GM23338 (cell line): Measurements from ENCODE around the gene RASA3. TPM values are rescaled to one million over a fixed set of nuclear protein-coding genes. Genes with fewer than 3 reads are reported as not detected.

Source experiments
- ATAC-seq: fragments of 200-7000 bp; cut with Tn5 transposase; 3 replicates; pipeline ENCODE4 v1.9.1; 2020
- DNase-seq: peaks from one replicate; pipeline ENCODE4 v3.0.0-alpha.2; 2015; ENCODE audit warnings: low spot score
- H2AFZ ChIP-seq: fragments of 200-600 bp; sonication (generic); 2 replicates; pipeline ENCODE4 v1.8.0; 2016; ENCODE audit warnings: antibody characterized with exemption, mild to moderate bottlenecking, moderate library complexity
- H3F3A ChIP-seq: fragments of 200-600 bp; sonication (generic); replicated peaks from 2 replicates; pipeline ENCODE4 v1.8.0; 2017; ENCODE audit warnings: antibody characterized with exemption, mixed run types, low read depth
- H3K27ac ChIP-seq: fragments of 200-600 bp; sonication (generic); 2 replicates; pipeline ENCODE4 v1.6.1; 2016; ENCODE audit warnings: low read depth
- H3K27me3 ChIP-seq: fragments of 200-600 bp; sonication (generic); 2 replicates; pipeline ENCODE4 v1.8.0; 2016; ENCODE audit warnings: mild to moderate bottlenecking, mixed run types, moderate library complexity; ENCODE audit not compliant: insufficient read depth
- H3K36me3 ChIP-seq: fragments of 200-600 bp; sonication (generic); 2 replicates; pipeline ENCODE4 v1.8.0; 2016; ENCODE audit warnings: mild to moderate bottlenecking; ENCODE audit not compliant: insufficient read depth
- H3K4me1 ChIP-seq: fragments of 200-600 bp; sonication (generic); 2 replicates; pipeline ENCODE4 v1.8.0; 2016; ENCODE audit warnings: mild to moderate bottlenecking, moderate library complexity; ENCODE audit not compliant: insufficient read depth
- H3K4me2 ChIP-seq: fragments of 200-600 bp; sonication (generic); 2 replicates; pipeline ENCODE4 v1.7.1; 2017; ENCODE audit warnings: mixed run types
- H3K4me3 ChIP-seq: fragments of 200-600 bp; sonication (generic); 2 replicates; pipeline ENCODE4 v1.6.1; 2016; ENCODE audit warnings: mixed run types
- H3K79me2 ChIP-seq: fragments of 200-600 bp; sonication (generic); replicated peaks from 2 replicates; pipeline ENCODE4 v1.8.0; 2017; ENCODE audit warnings: mild to moderate bottlenecking; ENCODE audit not compliant: insufficient read depth
- H3K9me2 ChIP-seq: fragments of 200-600 bp; sonication (generic); 2 replicates; pipeline ENCODE4 v1.8.0; 2017; ENCODE audit not compliant: insufficient read depth
- H4K20me1 ChIP-seq: fragments of 200-600 bp; sonication (generic); replicated peaks from 2 replicates; pipeline ENCODE4 v1.8.0; 2017; ENCODE audit warnings: mild to moderate bottlenecking; ENCODE audit not compliant: insufficient read depth
- H3K27ac Mint-ChIP-seq: 2 replicates; pipeline ENCODE4 v1.8.0; 2020; ENCODE audit warnings: inconsistent platforms, mild to moderate bottlenecking, moderate library complexity, mixed read lengths
- H3K27me3 Mint-ChIP-seq: 3 replicates; pipeline ENCODE4 v1.8.0; 2022; ENCODE audit warnings: low read depth, mild to moderate bottlenecking, moderate library complexity, mixed read lengths, inconsistent platforms; ENCODE audit not compliant: insufficient read depth, poor library complexity
- H3K36me3 Mint-ChIP-seq: 3 replicates; pipeline ENCODE4 v1.8.0; 2021; ENCODE audit warnings: low read depth, mild to moderate bottlenecking, inconsistent platforms, moderate library complexity, mixed read lengths
- H3K4me1 Mint-ChIP-seq: 3 replicates; pipeline ENCODE4 v1.8.0; 2020; ENCODE audit warnings: mild to moderate bottlenecking, inconsistent platforms, mixed read lengths
- H3K4me3 Mint-ChIP-seq: 3 replicates; pipeline ENCODE4 v1.8.0; 2021; ENCODE audit warnings: moderate library complexity, mild to moderate bottlenecking, inconsistent platforms, mixed read lengths
- H3K9me3 Mint-ChIP-seq: 3 replicates; pipeline ENCODE4 v1.8.0; 2020; ENCODE audit warnings: moderate library complexity, mild to moderate bottlenecking, inconsistent platforms, mixed read lengths
- CREB1 ChIP-seq: fragments of 250-450 bp; sonication (Bioruptor Pico); IDR thresholded peaks from 2 replicates; pipeline ENCODE4 v1.5.0; 2020; ENCODE audit warnings: low read depth, mild to moderate bottlenecking, moderate library complexity
- EZH2 ChIP-seq: fragments of 200-600 bp; sonication (generic); IDR thresholded peaks from one replicate; pipeline ENCODE4 v1.8.0; 2017; ENCODE audit warnings: antibody characterized with exemption, mild to moderate bottlenecking, low read depth; ENCODE audit not compliant: unreplicated experiment
- EZH2phosphoT487 ChIP-seq: fragments of 200-600 bp; sonication (generic); IDR thresholded peaks from one replicate; pipeline ENCODE4 v1.8.1; 2018; ENCODE audit warnings: antibody characterized with exemption; ENCODE audit not compliant: unreplicated experiment
- JUNB ChIP-seq: IDR thresholded peaks from one replicate; pipeline ENCODE4 v1.6.1; 2016; ENCODE audit warnings: antibody characterized with exemption; ENCODE audit not compliant: unreplicated experiment
- NANOG ChIP-seq: IDR thresholded peaks from 2 replicates; pipeline ENCODE4 v1.6.1; 2016; ENCODE audit warnings: antibody characterized with exemption, borderline replicate concordance
- POLR2AphosphoS5 ChIP-seq: IDR thresholded peaks from 2 replicates; pipeline ENCODE4 v1.6.1; 2016; ENCODE audit warnings: antibody characterized with exemption, low read depth
- STAT1 ChIP-seq: IDR thresholded peaks from one replicate; pipeline ENCODE4 v1.6.1; 2016; ENCODE audit warnings: antibody characterized with exemption; ENCODE audit not compliant: unreplicated experiment
- ZNF114 ChIP-seq: fragments of 250-450 bp; sonication (Bioruptor Pico); IDR thresholded peaks from 2 replicates; pipeline ENCODE4 v1.5.0; 2020; ENCODE audit warnings: mild to moderate bottlenecking, moderate library complexity
- ZNF331 ChIP-seq: fragments of 250-450 bp; sonication (Bioruptor Pico); IDR thresholded peaks from 2 replicates; pipeline ENCODE4 v1.5.0; 2020; ENCODE audit warnings: low read depth, mild to moderate bottlenecking, moderate library complexity
- polyA plus RNA-seq: library from polyadenylated mRNA; unstranded; fragments of >200 nt; fragmentation: Nextera tagmentation; extraction: Ambion mirVana; gene quantifications from 2 replicates; pipeline ENCODE4 v1.2.1, GENCODE V29; 2016
- total RNA-seq: library from RNA; depleted of rRNA; stranded (reverse); fragments of >200 nt; shearing (Covaris generic); gene quantifications from 2 replicates; pipeline ENCODE4 v1.2.3, GENCODE V29; 2014
- TF ChIP-seq, protein P1 (sequence below): fragments of 250-450 bp; sonication (Bioruptor Pico); IDR thresholded peaks from 2 replicates; pipeline ENCODE4 v1.5.0; 2020; ENCODE audit warnings: mild to moderate bottlenecking, moderate library complexity
- TF ChIP-seq, protein P2 (sequence below): IDR thresholded peaks from 2 replicates; pipeline ENCODE4 v1.6.1; 2016; ENCODE audit warnings: antibody characterized with exemption
- TF ChIP-seq, protein P3 (sequence below), 2 experiments: fragments of 200-600 bp in 1 of 2; sonication (generic) in 1 of 2; conservative IDR thresholded peaks; 2 replicates each; pipeline versions ENCODE4 v1.5.1 to v1.6.1; 2016 to 2017; ENCODE audit warnings: antibody characterized with exemption in 2 of 2, low read depth in 2 of 2, mild to moderate bottlenecking in 2 of 2, moderate library complexity in 1 of 2
- TF ChIP-seq, protein P4 (sequence below): IDR thresholded peaks from one replicate; pipeline ENCODE4 v1.6.1; 2018; ENCODE audit warnings: antibody characterized with exemption; ENCODE audit not compliant: unreplicated experiment

The RASA3 gene
- total and polyA plus RNA-seq, 2 experiments from 2014 or later, result 11.2 to 20.7 TPM

DNA sequence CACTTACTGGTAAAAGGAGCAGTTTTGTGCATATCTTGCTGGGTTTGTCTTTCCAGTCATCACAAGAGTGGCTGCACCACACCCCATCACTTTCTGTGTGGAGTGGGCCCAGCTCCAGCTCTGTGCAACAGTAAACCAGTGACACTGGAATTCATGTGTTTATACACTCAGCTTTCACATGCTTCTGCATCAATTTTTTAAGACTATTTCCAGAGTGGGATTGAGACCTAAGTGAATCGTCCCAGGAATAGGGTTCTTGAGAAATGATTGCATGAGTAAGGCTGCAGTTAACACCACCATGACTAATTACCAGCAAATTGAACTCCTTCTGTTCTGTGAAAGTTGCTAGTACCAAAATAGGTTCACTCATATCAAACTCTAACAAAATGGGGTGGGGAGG is 41.3 kb upstream of the RASA3 start (continued):
- TF ChIP-seq NANOG (no peak), EZH2 (no peak), JUNB (no peak), STAT1 (no peak), ZNF331 (CRISPR knock-in tag) (no peak)
- TF ChIP-seq, protein P1, sequence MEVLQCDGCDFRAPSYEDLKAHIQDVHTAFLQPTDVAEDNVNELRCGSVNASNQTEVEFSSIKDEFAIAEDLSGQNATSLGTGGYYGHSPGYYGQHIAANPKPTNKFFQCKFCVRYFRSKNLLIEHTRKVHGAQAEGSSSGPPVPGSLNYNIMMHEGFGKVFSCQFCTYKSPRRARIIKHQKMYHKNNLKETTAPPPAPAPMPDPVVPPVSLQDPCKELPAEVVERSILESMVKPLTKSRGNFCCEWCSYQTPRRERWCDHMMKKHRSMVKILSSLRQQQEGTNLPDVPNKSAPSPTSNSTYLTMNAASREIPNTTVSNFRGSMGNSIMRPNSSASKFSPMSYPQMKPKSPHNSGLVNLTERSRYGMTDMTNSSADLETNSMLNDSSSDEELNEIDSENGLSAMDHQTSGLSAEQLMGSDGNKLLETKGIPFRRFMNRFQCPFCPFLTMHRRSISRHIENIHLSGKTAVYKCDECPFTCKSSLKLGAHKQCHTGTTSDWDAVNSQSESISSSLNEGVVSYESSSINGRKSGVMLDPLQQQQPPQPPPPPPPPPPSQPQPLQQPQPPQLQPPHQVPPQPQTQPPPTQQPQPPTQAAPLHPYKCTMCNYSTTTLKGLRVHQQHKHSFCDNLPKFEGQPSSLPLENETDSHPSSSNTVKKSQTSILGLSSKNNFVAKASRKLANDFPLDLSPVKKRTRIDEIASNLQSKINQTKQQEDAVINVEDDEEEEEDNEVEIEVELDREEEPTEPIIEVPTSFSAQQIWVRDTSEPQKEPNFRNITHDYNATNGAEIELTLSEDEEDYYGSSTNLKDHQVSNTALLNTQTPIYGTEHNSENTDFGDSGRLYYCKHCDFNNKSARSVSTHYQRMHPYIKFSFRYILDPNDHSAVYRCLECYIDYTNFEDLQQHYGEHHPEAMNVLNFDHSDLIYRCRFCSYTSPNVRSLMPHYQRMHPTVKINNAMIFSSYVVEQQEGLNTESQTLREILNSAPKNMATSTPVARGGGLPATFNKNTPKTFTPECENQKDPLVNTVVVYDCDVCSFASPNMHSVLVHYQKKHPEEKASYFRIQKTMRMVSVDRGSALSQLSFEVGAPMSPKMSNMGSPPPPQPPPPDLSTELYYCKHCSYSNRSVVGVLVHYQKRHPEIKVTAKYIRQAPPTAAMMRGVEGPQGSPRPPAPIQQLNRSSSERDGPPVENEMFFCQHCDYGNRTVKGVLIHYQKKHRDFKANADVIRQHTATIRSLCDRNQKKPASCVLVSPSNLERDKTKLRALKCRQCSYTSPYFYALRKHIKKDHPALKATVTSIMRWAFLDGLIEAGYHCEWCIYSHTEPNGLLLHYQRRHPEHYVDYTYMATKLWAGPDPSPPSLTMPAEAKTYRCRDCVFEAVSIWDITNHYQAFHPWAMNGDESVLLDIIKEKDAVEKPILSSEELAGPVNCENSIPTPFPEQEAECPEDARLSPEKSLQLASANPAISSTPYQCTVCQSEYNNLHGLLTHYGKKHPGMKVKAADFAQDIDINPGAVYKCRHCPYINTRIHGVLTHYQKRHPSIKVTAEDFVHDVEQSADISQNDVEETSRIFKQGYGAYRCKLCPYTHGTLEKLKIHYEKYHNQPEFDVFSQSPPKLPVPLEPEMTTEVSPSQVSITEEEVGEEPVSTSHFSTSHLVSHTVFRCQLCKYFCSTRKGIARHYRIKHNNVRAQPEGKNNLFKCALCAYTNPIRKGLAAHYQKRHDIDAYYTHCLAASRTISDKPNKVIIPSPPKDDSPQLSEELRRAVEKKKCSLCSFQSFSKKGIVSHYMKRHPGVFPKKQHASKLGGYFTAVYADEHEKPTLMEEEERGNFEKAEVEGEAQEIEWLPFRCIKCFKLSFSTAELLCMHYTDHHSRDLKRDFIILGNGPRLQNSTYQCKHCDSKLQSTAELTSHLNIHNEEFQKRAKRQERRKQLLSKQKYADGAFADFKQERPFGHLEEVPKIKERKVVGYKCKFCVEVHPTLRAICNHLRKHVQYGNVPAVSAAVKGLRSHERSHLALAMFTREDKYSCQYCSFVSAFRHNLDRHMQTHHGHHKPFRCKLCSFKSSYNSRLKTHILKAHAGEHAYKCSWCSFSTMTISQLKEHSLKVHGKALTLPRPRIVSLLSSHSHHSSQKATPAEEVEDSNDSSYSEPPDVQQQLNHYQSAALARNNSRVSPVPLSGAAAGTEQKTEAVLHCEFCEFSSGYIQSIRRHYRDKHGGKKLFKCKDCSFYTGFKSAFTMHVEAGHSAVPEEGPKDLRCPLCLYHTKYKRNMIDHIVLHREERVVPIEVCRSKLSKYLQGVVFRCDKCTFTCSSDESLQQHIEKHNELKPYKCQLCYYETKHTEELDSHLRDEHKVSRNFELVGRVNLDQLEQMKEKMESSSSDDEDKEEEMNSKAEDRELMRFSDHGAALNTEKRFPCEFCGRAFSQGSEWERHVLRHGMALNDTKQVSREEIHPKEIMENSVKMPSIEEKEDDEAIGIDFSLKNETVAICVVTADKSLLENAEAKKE (CRISPR knock-in tag), result no peak

DNA sequence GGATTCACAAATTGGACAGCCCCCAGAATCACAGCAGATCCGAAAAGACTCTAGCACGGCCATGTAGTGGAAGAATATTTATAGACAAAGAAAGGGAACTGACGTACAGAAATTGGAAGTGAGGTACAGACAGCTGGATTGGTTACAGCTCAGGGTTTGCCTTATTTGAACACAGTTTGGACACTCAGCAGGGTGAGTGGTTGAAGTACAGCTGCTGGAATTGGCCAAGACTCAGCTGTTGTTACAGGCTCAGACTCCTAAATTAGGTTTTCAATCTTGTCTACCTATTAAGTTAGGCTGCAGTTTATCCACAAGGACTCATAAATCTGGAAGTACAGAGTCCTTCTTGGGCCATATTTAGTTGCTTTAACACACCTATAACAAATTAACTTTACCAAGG is 40.8 kb upstream of the RASA3 start:
- H3K9me2 ChIP-seq, result 0 out of 2 replicates have a peak, but pooled peaks cover 3% of the 10 kb centered on the region
- no peaks in the 10 kb centered on the region for H3K4me1 ChIP-seq
- H3K36me3 ChIP-seq, result no peaks in the 10 kb centered on the region
- Mint-ChIP-seq H3K36me3 (peaks cover 3% of the 10 kb centered on the region; the same call in 1 of the 3 replicates), H3K4me3 (no peak overlapping the region), H3K4me1 (no peaks in the 10 kb centered on the region), H3K27me3 (peaks cover 1% of the 10 kb centered on the region), H3K27ac (no peak overlapping the region), H3K9me3 (peaks cover 4% of the 10 kb centered on the region; the same call in 1 of the 3 replicates)
- no peak for ATAC-seq
- H3K79me2 ChIP-seq, result no peaks in the 10 kb centered on the region
- no peak overlapping the region for H3K4me3 ChIP-seq
- H3K4me2 ChIP-seq, result no peak overlapping the region
- H3K27me3 ChIP-seq, result no peaks in the 10 kb centered on the region
- no peak overlapping the region for H3K27ac ChIP-seq
- no peaks in the 10 kb centered on the region for H4K20me1 ChIP-seq
- H3F3A ChIP-seq, result no peaks in the 10 kb centered on the region
- no peak for DNase-seq
- no peak overlapping the region for H2AFZ ChIP-seq
- TF ChIP-seq, protein P2, sequence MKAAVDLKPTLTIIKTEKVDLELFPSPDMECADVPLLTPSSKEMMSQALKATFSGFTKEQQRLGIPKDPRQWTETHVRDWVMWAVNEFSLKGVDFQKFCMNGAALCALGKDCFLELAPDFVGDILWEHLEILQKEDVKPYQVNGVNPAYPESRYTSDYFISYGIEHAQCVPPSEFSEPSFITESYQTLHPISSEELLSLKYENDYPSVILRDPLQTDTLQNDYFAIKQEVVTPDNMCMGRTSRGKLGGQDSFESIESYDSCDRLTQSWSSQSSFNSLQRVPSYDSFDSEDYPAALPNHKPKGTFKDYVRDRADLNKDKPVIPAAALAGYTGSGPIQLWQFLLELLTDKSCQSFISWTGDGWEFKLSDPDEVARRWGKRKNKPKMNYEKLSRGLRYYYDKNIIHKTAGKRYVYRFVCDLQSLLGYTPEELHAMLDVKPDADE, result no peak
- TF ChIP-seq STAT1 (no peak), ZNF114 (CRISPR knock-in tag) (no peak), ZNF331 (CRISPR knock-in tag) (no peak), JUNB (no peak), POLR2AphosphoS5 (no peak), EZH2 (no peak), EZH2phosphoT487 (no peak), CREB1 (CRISPR knock-in tag) (no peak), NANOG (no peak)
- TF ChIP-seq, protein P3, sequence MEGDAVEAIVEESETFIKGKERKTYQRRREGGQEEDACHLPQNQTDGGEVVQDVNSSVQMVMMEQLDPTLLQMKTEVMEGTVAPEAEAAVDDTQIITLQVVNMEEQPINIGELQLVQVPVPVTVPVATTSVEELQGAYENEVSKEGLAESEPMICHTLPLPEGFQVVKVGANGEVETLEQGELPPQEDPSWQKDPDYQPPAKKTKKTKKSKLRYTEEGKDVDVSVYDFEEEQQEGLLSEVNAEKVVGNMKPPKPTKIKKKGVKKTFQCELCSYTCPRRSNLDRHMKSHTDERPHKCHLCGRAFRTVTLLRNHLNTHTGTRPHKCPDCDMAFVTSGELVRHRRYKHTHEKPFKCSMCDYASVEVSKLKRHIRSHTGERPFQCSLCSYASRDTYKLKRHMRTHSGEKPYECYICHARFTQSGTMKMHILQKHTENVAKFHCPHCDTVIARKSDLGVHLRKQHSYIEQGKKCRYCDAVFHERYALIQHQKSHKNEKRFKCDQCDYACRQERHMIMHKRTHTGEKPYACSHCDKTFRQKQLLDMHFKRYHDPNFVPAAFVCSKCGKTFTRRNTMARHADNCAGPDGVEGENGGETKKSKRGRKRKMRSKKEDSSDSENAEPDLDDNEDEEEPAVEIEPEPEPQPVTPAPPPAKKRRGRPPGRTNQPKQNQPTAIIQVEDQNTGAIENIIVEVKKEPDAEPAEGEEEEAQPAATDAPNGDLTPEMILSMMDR (conservative IDR thresholded peaks at IDR 0.05; ENCODE audit: low read depth in 2 of 2), result no peak
- TF ChIP-seq, protein P4, sequence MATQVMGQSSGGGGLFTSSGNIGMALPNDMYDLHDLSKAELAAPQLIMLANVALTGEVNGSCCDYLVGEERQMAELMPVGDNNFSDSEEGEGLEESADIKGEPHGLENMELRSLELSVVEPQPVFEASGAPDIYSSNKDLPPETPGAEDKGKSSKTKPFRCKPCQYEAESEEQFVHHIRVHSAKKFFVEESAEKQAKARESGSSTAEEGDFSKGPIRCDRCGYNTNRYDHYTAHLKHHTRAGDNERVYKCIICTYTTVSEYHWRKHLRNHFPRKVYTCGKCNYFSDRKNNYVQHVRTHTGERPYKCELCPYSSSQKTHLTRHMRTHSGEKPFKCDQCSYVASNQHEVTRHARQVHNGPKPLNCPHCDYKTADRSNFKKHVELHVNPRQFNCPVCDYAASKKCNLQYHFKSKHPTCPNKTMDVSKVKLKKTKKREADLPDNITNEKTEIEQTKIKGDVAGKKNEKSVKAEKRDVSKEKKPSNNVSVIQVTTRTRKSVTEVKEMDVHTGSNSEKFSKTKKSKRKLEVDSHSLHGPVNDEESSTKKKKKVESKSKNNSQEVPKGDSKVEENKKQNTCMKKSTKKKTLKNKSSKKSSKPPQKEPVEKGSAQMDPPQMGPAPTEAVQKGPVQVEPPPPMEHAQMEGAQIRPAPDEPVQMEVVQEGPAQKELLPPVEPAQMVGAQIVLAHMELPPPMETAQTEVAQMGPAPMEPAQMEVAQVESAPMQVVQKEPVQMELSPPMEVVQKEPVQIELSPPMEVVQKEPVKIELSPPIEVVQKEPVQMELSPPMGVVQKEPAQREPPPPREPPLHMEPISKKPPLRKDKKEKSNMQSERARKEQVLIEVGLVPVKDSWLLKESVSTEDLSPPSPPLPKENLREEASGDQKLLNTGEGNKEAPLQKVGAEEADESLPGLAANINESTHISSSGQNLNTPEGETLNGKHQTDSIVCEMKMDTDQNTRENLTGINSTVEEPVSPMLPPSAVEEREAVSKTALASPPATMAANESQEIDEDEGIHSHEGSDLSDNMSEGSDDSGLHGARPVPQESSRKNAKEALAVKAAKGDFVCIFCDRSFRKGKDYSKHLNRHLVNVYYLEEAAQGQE, result no peak
